Measurements from ENCODE around the gene TRIM24.
"Not testable (repeated sequence)": the region's sequence is repeated elsewhere in the genome, so short reads cannot be mapped to it uniquely, and the experiment has no call there.

The TRIM24 gene

DNA sequence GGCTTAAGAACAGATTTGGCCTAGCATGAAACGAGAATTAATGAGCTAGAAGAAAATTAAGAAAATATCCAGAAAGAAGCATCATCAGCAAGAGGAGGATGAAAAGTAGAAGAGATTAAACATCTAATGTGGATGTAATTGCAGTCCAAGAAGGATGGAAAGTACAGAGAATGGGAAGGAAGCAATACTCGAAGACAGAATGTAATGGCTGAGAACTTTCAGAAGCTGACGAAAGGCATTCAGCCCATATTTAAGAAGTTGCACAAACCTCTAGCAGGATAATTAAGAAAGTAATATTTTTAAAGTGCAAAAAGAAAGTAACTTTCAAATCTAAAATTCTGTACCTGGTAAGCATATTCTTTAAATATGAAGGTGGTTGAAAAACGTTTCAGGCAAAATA lies 60.7 kb downstream of the TRIM24 start:
- TF ChIP-seq, protein P1, sequence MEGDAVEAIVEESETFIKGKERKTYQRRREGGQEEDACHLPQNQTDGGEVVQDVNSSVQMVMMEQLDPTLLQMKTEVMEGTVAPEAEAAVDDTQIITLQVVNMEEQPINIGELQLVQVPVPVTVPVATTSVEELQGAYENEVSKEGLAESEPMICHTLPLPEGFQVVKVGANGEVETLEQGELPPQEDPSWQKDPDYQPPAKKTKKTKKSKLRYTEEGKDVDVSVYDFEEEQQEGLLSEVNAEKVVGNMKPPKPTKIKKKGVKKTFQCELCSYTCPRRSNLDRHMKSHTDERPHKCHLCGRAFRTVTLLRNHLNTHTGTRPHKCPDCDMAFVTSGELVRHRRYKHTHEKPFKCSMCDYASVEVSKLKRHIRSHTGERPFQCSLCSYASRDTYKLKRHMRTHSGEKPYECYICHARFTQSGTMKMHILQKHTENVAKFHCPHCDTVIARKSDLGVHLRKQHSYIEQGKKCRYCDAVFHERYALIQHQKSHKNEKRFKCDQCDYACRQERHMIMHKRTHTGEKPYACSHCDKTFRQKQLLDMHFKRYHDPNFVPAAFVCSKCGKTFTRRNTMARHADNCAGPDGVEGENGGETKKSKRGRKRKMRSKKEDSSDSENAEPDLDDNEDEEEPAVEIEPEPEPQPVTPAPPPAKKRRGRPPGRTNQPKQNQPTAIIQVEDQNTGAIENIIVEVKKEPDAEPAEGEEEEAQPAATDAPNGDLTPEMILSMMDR (IDR thresholded peaks at IDR 0.05; ENCODE audit: extremely low read depth, missing control alignments) = no peak

DNA sequence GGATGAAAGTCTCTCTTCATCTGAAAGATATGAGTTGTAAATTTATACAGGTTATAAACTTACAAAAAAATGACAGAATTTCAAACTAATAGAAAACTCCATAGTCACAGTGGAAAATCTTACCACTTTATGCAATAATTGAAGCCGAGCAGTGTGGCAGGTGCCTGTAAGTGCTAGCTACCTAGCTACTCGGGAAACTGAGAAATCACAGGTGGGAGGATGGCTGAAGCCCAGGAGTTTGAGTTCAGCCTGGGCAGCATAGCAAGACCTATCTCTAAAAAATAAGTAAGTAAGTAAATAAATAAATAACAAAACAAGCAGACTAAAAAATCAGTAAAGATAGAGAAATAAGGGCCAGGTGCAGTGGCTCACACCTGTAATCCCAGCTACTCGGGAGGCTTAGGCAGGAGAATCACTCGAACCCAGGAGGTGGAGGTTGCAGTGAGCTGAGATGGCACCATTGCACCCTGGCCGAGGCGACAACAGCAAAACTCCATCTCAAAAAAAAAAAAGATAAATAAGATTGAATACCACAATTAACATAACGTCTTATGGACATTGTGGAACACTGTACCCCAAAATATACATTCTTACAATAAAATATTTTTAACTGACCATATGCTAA lies 61.9 kb downstream of the TRIM24 start:
- TF ChIP-seq, protein P1 (IDR thresholded peaks at IDR 0.05; ENCODE audit: extremely low read depth, missing control alignments) = no peak
- no peak for DNase-seq (ENCODE audit: low spot score)

More for the DNA sequence above, 60.7 kb downstream of the TRIM24 start:
- no peak for DNase-seq (ENCODE audit: low spot score)

DNA sequence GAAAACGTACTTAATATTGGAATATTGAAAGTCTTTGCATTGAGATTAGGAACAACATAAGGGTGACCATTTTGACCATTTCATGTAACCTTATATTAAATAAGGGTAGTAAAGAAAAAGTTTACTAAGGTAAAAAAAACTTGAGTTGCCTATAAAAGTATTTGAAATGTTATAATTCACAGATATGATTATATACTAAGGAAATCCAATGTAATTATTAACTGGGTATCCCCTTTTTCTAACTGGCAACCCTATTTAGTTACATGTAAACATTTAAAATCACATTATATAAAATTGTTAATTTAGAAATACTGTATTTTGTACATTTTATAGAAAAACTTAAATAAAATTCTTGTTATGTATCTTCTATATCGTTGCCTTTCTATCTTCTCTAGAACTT lies 64.2 kb downstream of the TRIM24 start:
- no peak for DNase-seq (ENCODE audit: low spot score)
- TF ChIP-seq, protein P1 (IDR thresholded peaks at IDR 0.05; ENCODE audit: extremely low read depth, missing control alignments) = no peak

DNA sequence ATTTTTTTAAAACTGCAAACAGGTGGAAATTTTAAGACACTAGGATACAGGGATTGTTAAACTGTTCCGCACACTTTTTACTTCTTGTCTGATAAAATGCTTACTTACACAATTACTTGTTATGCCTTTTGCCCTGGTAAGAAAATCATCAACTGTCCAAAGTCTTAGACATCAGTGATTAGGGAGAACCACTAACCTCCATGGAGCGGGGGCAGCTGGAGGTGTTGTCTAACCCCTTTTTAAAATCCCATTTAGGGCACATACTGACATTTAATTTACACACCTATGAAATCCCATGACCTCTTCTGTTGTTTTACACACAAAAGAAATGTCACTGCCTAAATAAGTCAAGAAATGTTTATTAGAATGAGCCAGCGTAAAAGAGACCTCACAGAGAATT lies 65.7 kb downstream of the TRIM24 start:
- no peak for DNase-seq (ENCODE audit: low spot score)
- TF ChIP-seq, protein P1 (IDR thresholded peaks at IDR 0.05; ENCODE audit: extremely low read depth, missing control alignments) = no peak

DNA sequence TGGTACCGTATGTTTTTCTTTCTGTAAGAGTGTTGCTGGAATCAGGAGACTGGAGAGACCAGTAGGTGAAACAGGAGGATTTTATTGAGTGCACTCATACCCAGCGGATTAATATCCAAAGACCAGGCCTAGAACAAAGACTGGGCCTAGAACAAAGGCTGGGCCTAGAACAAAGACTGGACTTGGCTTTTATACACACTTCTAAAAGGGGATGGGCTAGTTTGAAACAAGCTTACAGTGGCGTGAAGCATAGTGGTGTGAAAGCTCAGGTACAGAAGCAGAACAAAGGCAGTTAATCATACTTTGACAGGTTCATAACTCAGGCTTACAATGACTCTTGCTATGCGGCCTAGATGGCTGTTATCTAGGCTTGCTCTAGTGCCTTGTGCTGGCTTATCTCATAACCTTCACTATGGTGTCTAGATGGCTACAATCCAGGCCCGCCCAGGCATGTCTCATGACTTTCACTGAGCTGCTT lies 67.7 kb downstream of the TRIM24 start:
- TF ChIP-seq, protein P1 (IDR thresholded peaks at IDR 0.05; ENCODE audit: extremely low read depth, missing control alignments) = no peak
- DNase-seq (ENCODE audit: low spot score) = no peak

DNA sequence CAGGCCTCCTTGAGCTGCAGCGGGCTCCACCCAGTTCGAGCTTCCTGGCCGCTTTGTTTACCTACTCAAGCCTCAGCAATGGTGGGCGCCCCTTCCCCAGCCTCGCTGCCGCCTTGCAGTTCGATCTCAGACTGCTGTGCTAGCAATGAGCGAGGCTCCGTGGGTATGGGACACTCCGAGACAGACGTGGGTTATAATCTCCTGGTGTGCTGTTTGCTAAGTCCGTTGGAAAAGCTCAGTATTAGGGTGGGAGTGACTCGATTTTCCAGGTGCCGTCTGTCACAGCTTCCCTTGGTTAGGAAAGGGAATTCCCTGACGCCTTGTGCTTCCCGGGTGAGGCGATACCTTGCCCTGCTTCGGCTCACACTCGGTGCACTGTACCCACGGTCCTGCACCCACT lies 76.8 kb downstream of the TRIM24 start:
- DNase-seq (ENCODE audit: low spot score) = not testable (repeated sequence)

DNA sequence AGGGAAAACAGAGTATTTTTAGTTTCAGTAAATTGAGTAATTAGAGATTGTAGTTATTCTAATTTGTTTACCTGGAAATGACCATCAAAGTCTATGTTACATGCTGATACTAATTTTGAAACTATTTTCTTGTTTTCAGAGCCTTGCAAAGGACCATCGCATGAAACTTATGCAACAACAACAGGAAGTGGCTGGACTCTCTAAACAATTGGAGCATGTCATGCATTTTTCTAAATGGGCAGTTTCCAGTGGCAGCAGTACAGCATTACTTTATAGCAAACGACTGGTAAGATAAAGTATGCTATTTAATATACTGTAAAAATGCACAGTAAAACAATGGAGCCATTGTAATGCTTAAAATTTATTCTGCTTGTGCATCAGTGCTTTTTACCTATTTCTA lies 78.5 kb downstream of the TRIM24 start:
- DNase-seq (ENCODE audit: low spot score) = no peak
- TF ChIP-seq, protein P1 (IDR thresholded peaks at IDR 0.05; ENCODE audit: extremely low read depth, missing control alignments) = no peak

DNA sequence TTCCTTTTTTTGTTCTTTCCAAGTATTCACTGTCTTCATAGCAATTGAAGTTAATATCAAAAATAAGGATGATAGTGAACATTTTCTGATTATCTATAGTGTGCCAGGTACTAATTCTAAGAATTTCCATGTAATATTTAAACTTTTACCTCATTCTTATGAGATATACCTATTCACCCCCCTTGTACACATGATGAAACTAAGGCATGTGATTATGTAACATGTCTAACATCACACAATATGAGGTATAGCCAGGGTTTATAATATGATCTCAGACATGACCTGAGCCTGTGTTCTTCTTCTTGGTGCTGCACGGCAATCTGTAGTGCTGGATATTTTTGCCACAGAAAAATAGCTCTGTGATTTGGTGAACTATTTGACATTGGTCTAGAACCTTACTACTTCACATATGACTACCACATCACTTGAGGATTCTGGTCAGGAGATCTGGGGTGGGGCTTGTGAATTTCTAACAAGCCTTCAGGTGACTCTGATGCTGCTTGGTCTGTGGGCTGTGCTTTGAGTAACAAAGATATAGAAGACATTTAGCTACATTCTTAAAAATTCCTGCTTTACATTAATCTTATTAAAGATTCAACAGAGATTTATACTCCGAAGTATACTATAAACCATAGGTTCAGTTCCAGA lies 79.1 kb downstream of the TRIM24 start:
- DNase-seq (ENCODE audit: low spot score) = no peak
- TF ChIP-seq, protein P1 (IDR thresholded peaks at IDR 0.05; ENCODE audit: extremely low read depth, missing control alignments) = no peak

Data from GM20000 (cell line).